Measurements from ENCODE around the gene FAM110D. TPM values are rescaled to one million over a fixed set of nuclear protein-coding genes. Genes with fewer than 3 reads are reported as not detected.

Gene FAM110D
- total and polyA plus RNA-seq, 8 donors, result 1.0 to 5.1 (median 1.7) TPM

DNA sequence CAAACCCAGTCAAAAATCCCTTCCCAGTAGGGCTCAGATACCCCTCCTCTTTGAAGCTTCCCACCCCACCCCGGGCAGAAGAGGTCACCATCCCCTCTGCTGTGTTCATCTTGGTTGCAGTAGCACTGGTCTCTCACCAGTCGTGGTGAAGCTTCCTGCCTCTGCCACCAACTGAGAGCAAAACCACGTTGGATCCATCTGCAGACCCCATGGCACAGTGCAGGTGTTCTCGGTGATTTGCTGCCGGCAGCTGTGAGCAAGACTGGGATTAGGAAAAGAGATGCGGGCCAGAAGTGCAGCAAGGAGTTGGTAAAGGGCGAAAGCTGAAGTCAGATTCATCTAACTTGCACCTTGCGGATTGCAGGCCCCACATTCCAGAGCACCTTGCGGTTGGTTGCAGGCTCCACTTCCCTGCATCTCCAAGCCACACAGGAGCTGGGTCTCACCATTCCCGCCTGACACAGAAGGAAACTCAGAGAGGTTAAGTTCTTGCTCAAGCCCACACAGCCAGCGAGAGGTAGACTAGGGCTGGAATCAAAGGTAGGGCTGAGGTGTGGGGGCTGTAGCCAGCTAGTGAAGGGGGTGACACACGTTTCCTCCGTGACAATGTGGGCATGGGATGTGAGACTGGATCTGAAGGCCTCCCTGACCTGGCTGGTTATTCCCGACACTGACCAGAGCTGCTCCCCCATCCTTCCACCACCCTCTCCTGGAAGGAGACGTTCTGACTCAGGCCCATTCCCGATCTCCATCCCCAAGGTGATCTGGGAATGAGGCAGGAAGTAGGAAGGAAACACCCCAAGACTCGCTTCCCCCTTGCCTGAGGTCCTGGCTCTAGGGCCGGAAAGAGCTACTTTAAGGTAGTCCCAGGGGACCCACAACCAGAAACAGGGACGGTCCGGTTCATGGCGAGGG, 3.3 kb upstream of the FAM110D start:
- Histone ChIP-seq H3K4me1 (peaks cover 0 to 13% of the 10 kb centered on the region in 2 donors), H3K4me3 (peak overlapping the region in 1 of 2 donors; percentile 32), H3K9me3 (no peaks in the 10 kb centered on the region), H3K27ac (peak overlapping the region; percentile 48 to 70), H3K36me3 (no peaks in the 10 kb centered on the region), H3K27me3 (peaks cover 0 to 42% of the 10 kb centered on the region in 2 donors)
- intact Hi-C loops (cut with DNase I), result no loop called here
- DNase-seq, result no peak
- TF ChIP-seq, protein P1, sequence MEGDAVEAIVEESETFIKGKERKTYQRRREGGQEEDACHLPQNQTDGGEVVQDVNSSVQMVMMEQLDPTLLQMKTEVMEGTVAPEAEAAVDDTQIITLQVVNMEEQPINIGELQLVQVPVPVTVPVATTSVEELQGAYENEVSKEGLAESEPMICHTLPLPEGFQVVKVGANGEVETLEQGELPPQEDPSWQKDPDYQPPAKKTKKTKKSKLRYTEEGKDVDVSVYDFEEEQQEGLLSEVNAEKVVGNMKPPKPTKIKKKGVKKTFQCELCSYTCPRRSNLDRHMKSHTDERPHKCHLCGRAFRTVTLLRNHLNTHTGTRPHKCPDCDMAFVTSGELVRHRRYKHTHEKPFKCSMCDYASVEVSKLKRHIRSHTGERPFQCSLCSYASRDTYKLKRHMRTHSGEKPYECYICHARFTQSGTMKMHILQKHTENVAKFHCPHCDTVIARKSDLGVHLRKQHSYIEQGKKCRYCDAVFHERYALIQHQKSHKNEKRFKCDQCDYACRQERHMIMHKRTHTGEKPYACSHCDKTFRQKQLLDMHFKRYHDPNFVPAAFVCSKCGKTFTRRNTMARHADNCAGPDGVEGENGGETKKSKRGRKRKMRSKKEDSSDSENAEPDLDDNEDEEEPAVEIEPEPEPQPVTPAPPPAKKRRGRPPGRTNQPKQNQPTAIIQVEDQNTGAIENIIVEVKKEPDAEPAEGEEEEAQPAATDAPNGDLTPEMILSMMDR (IDR thresholded peaks at IDR 0.05), result no peak
- ATAC-seq, result no peak

DNA sequence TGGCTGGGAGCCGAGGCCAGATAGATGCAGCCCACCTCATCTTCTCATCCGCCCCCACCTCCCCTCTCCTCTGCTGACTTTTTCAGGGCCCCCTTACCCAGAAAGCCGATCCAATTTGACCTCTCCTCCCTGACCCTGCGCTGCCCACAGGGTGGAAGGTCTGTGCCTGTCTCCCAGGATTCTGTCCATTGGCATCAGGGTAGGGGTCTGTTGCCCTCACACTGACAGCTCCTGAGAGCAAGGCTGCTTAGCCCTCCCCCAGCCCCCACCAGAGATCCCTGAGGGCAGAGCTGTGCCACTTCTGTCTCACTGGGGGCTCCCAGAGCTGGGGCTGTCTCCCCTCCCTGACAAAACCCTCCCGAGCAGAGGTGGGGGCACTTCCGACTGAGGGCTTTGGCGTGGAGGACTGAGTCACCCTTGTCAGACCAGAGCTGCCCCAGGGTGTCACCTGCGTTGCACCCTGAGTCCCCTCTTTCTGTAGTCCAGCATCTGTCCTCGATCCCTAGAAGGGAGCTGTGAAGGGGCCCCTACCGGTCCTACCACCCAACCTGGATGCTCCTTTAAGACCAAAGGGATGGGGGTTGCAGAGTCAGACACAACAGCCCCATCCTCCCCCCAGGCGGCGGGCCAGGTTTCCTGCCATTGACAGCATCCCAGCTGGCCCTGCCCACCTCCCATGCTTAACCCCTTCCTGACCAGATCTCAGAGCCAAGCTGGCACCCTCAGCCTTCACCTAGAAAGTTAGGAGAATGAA, 2.4 kb upstream of the FAM110D start:
- H3K36me3 ChIP-seq, result no peaks in the 10 kb centered on the region
- peaks cover 0 to 18% of the 10 kb centered on the region in 2 donors for H3K4me1 ChIP-seq
- no peaks in the 10 kb centered on the region for H3K9me3 ChIP-seq
- peak overlapping the region in 1 of 2 donors; percentile 32 for H3K4me3 ChIP-seq
- TF ChIP-seq, protein P1 (IDR thresholded peaks at IDR 0.05), result no peak
- peaks cover 0 to 50% of the 10 kb centered on the region in 2 donors for H3K27me3 ChIP-seq
- DNase-seq (no peak), ATAC-seq (peak; percentile 17)
- intact Hi-C loops (cut with DNase I), result no loop called here
- H3K27ac ChIP-seq, result peak overlapping the region; percentile 48 to 70

DNA sequence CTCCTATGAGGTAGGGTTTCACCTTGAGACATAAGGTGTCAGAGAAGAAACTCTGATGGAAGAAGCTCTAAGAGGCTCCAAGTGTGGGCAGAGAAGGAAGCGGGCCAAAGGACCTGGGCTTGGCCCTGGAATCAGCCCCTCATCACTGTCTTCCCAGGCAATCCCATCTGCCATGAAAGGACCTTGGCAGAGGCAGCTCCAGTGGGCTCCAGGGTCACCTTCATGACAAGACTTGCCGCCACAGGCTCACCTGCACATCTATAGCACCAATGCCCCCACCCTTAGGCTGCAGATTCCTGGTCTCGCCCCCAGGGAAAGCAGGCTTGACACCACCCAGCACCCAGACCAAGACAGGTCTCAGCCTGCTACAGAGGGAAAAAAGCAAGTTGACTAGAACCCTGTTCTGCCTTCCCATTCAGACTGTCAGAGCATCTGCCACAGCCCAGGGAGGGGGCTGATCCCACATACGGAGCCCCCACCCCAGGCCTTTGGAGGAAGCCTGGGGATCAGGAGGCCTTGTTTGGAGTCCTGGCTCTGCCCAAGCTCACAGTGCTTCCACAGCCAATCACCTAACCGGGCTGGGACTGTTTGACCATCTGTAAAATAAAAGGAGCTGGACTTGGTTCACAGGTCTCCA, 490 bp upstream of the FAM110D start:
- peak overlapping the region in 1 of 2 donors; percentile 53 for H3K4me3 ChIP-seq

DNA sequence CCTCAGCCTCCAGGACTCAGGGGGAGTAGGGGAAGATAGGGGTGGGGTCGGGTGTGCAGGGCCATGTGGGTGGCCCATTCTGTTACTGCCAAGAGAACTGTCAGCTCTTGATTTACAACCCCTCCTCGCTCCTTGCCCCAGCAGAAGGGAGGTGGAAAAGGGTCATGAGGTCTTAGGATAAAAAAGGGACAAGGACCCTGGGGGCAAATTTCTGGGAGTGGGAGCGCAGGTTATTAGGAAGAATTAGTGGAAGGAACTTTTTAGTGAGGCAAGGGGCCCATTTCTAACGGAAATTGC, 812 bp downstream of the FAM110D start:
- Histone ChIP-seq H3K27me3 (peaks cover 0 to 81% of the 10 kb centered on the region in 2 donors), H3K4me3 (peak overlapping the region; percentile 18 to 53), H3K4me1 (peaks cover 0 to 29% of the 10 kb centered on the region in 2 donors), H3K9me3 (no peaks in the 10 kb centered on the region), H3K36me3 (no peaks in the 10 kb centered on the region), H3K27ac (peak overlapping the region; percentile 41 to 50)
- intact Hi-C loops (cut with DNase I), result loop anchor here in 1 of 2 donors (10.0 kb wide), 1 partner anchor 125 kb away; no protein-coding TSS in a partner anchor
- no peak for DNase-seq
- TF ChIP-seq, protein P1 (IDR thresholded peaks at IDR 0.05), result no peak
- no peak for ATAC-seq

More for the DNA sequence above, 490 bp upstream of the FAM110D start:
- Histone ChIP-seq H3K27me3 (peaks cover 0 to 68% of the 10 kb centered on the region in 2 donors), H3K9me3 (no peaks in the 10 kb centered on the region), H3K27ac (peak overlapping the region in 1 of 2 donors; percentile 50), H3K4me1 (peaks cover 0 to 26% of the 10 kb centered on the region in 2 donors), H3K36me3 (no peaks in the 10 kb centered on the region)
- no peak for DNase-seq
- TF ChIP-seq, protein P1 (IDR thresholded peaks at IDR 0.05), result no peak
- intact Hi-C loops (cut with DNase I), result no loop called here
- ATAC-seq, result no peak

All from left lung (tissue), 10 donors.